ENCODE results near the gene M6PR. TPM values are rescaled to one million over a fixed set of nuclear protein-coding genes. Genes with fewer than 3 reads are reported as not detected.
"Not testable (repeated sequence)": the region's sequence is repeated elsewhere in the genome, so short reads cannot be mapped to it uniquely, and the experiment has no call there.

The M6PR gene
- total RNA-seq, 2 experiments from 2014 or later = 53.4 to 55.8 TPM

- CTCF ChIA-PET; H3K27ac ChIP-seq (ENCODE audit: low read depth in 1 of 2, low read length in 2 of 2); intact Hi-C loops (cut with DNase I, micrococcal nuclease); H3K4me1 ChIP-seq (ENCODE audit: insufficient read depth, low read length); ATAC-seq (ENCODE audit: poor library complexity); H3K4me3 Mint-ChIP-seq; DNase-seq; H3K4me3 ChIP-seq (ENCODE audit: low read length); H3K27me3 Mint-ChIP-seq; H3K9me3 Mint-ChIP-seq; H3K4me1 Mint-ChIP-seq (ENCODE audit: low read depth); H3K27me3 ChIP-seq (ENCODE audit: control insufficient read depth in 1 of 2, insufficient read depth in 2 of 2, low read length in 2 of 2); POLR2A ChIA-PET; H3K27ac Mint-ChIP-seq; H3K9me3 ChIP-seq (ENCODE audit: control insufficient read depth in 1 of 2, insufficient read depth in 1 of 2, low read length in 2 of 2): not testable (repeated sequence)
- peaks cover 51% of the 10 kb centered on the region for H3K36me3 ChIP-seq (ENCODE audit: insufficient read depth, low read length)
- peaks cover 54% of the 10 kb centered on the region for H3K36me3 Mint-ChIP-seq (ENCODE audit: low read depth)
Measured at GRCh38 chr12:8930655-8931323, 18.7 kb downstream of the M6PR start.

GRCh38 chr12:8922544-8922943 lies 26.9 kb downstream of the M6PR start:
- ChIA-PET POLR2A (no interaction called here), CTCF (no interaction called here)
- H3K27ac ChIP-seq (ENCODE audit: low read depth in 1 of 2, low read length in 2 of 2) = no peak overlapping the region
- TF ChIP-seq CTCF (IDR thresholded peaks at IDR 0.05) = no peak
- no peaks in the 10 kb centered on the region for H3K4me1 ChIP-seq (ENCODE audit: insufficient read depth, low read length)
- H3K9me3 ChIP-seq (ENCODE audit: control insufficient read depth in 1 of 2, insufficient read depth in 1 of 2, low read length in 2 of 2) = no peaks in the 10 kb centered on the region
- Mint-ChIP-seq H3K36me3 (ENCODE audit: low read depth) (peaks cover 45% of the 10 kb centered on the region), H3K27me3 (no peaks in the 10 kb centered on the region), H3K9me3 (no peaks in the 10 kb centered on the region), H3K4me3 (no peak overlapping the region), H3K27ac (no peak overlapping the region), H3K4me1 (ENCODE audit: low read depth) (no peaks in the 10 kb centered on the region)
- ATAC-seq (ENCODE audit: poor library complexity) (no peak), DNase-seq (peak in 2 of 14 experiments; percentile 14 to 21)
- intact Hi-C loops (cut with DNase I, micrococcal nuclease) = no loop called here
- H3K4me3 ChIP-seq (ENCODE audit: low read length) = no peak overlapping the region
- peaks cover 48% of the 10 kb centered on the region for H3K36me3 ChIP-seq (ENCODE audit: insufficient read depth, low read length)
- no peaks in the 10 kb centered on the region for H3K27me3 ChIP-seq (ENCODE audit: control insufficient read depth in 1 of 2, insufficient read depth in 2 of 2, low read length in 2 of 2)

- H3K4me1 Mint-ChIP-seq (ENCODE audit: low read depth); DNase-seq; CTCF ChIA-PET; H3K4me3 Mint-ChIP-seq; ATAC-seq (ENCODE audit: poor library complexity); H3K4me3 ChIP-seq (ENCODE audit: low read length); H3K27me3 ChIP-seq (ENCODE audit: control insufficient read depth in 1 of 2, insufficient read depth in 2 of 2, low read length in 2 of 2); H3K27ac ChIP-seq (ENCODE audit: low read depth in 1 of 2, low read length in 2 of 2); H3K9me3 ChIP-seq (ENCODE audit: control insufficient read depth in 1 of 2, insufficient read depth in 1 of 2, low read length in 2 of 2); H3K9me3 Mint-ChIP-seq; H3K27me3 Mint-ChIP-seq; H3K27ac Mint-ChIP-seq: not testable (repeated sequence)
- intact Hi-C loops (cut with DNase I, micrococcal nuclease) = loop anchor here in 1 of 2 experiments (10.0 kb wide), 1 partner anchor 675 kb away; no protein-coding TSS in a partner anchor
- POLR2A ChIA-PET = interaction anchor here (2.2 kb wide), 1 partner anchor 30 kb away, joined by 5 read pairs; the partner anchor contains the start of gene M6PR
- Histone ChIP-seq H3K36me3 (ENCODE audit: insufficient read depth, low read length) (peaks cover 40% of the 10 kb centered on the region), H3K4me1 (ENCODE audit: insufficient read depth, low read length) (peaks cover 11% of the 10 kb centered on the region)
- peaks cover 45% of the 10 kb centered on the region for H3K36me3 Mint-ChIP-seq (ENCODE audit: low read depth)
Measured at GRCh38 chr12:8919643-8920042, 29.8 kb downstream of the M6PR start.

GRCh38 chr12:8917751-8918150 lies 31.7 kb downstream of the M6PR start:
- H3K27ac ChIP-seq (ENCODE audit: low read depth in 1 of 2, low read length in 2 of 2) = no peak overlapping the region
- no peak overlapping the region for H3K4me3 ChIP-seq (ENCODE audit: low read length)
- DNase-seq (no peak), ATAC-seq (ENCODE audit: poor library complexity) (no peak)
- no peaks in the 10 kb centered on the region for H3K27me3 Mint-ChIP-seq
- no peak overlapping the region for H3K27ac Mint-ChIP-seq
- peaks cover 16% of the 10 kb centered on the region for H3K4me1 ChIP-seq (ENCODE audit: insufficient read depth, low read length)
- H3K4me1 Mint-ChIP-seq (ENCODE audit: low read depth) = peaks cover 15% of the 10 kb centered on the region
- H3K27me3 ChIP-seq (ENCODE audit: control insufficient read depth in 1 of 2, insufficient read depth in 2 of 2, low read length in 2 of 2) = no peaks in the 10 kb centered on the region
- intact Hi-C loops (cut with DNase I, micrococcal nuclease) = loop anchor here in 1 of 2 experiments (10.0 kb wide), 1 partner anchor 673 kb away; no protein-coding TSS in a partner anchor
- no peaks in the 10 kb centered on the region for H3K9me3 ChIP-seq (ENCODE audit: control insufficient read depth in 1 of 2, insufficient read depth in 1 of 2, low read length in 2 of 2)
- H3K36me3 ChIP-seq (ENCODE audit: insufficient read depth, low read length) = peaks cover 34% of the 10 kb centered on the region
- ChIA-PET CTCF (interaction anchor here (1.8 kb wide), 1 partner anchor 132 kb away, joined by 6 read pairs; no protein-coding TSS in a partner anchor), POLR2A (no interaction called here)
- TF ChIP-seq CTCF (IDR thresholded peaks at IDR 0.05) = no peak
- no peak overlapping the region for H3K4me3 Mint-ChIP-seq
- H3K9me3 Mint-ChIP-seq = no peaks in the 10 kb centered on the region
- H3K36me3 Mint-ChIP-seq (ENCODE audit: low read depth) = peaks cover 37% of the 10 kb centered on the region

Data from CD4-positive, alpha-beta T cell (primary cell).